ENCODE data around the gene SAMD4A.

The SAMD4A gene

GRCh38 chr14:54554401-54554800, 12.5 kb upstream of the SAMD4A start:
- TF ChIP-seq POLR2A (IDR thresholded peaks at IDR 0.05; ENCODE audit: low read depth, low read length): no peak
- FAIRE-seq: no peak
- DNase-seq (ENCODE audit: insufficient read length, low spot score): no peak

DNA sequence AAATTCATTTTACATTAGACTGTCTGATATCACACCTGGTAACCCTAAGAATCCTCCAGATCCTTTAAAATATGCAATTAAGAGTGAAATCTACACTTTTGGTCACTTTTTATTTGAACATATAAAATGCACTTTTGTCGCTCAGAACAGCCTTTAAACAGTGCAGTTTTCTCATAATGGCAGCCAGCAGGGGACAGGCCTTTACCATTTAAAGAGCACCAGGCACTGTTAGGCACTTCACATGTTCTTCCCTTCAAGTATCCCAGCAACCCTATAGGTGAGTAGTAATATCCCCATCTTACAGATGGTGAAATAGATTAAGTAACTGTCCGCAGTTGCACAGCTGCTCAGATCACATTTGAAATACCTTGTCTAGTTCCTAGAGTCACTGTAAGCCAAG, 11.3 kb upstream of the SAMD4A start:
- DNase-seq (ENCODE audit: insufficient read length, low spot score) (no peak), FAIRE-seq (no peak)
- no peak for TF ChIP-seq POLR2A (IDR thresholded peaks at IDR 0.05; ENCODE audit: low read depth, low read length)

DNA sequence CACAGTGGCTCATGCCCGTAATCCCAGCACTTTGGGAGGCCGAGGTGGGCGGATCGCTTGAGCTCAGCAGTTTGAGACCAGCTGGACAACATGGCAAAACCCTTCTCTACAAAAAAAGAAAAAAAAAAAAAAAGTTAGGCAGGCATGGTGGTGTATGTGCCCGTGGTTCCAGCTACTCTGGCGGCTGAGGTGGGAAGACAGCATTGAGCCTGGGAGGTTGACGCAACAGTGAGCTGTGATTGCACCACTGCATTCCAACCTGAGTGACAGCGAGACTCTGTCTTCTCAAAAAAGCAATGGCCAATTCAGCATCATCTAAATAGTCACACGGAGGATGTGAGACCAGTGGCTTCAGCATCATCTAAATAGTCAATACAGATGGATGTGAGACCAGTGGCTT, 10.4 kb upstream of the SAMD4A start:
- no peak for DNase-seq (ENCODE audit: insufficient read length, low spot score)
- TF ChIP-seq POLR2A (IDR thresholded peaks at IDR 0.05; ENCODE audit: low read depth, low read length): no peak
- no peak for FAIRE-seq

DNA sequence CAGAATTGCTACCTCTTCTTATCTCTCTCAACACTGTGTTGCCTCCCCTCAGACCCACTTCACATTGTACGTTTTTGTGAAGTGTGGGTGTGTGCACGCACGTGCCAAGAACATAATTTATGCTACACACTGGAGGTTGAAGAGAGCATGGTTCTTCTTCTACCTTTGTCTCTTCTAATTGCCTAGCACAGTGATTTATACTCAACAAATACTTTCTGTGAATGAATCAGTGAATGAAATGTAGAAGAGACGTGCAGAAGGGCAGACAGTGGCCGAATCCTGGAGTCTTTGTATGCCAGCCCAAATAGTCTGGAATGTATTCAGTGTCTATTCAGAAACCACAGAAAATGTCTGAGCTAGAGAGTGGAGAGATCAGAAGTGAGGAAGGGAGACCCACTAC, 4.6 kb upstream of the SAMD4A start:
- no peak for TF ChIP-seq POLR2A (IDR thresholded peaks at IDR 0.05; ENCODE audit: low read depth, low read length)
- DNase-seq (ENCODE audit: insufficient read length, low spot score) (no peak), FAIRE-seq (peak; percentile 20)

DNA sequence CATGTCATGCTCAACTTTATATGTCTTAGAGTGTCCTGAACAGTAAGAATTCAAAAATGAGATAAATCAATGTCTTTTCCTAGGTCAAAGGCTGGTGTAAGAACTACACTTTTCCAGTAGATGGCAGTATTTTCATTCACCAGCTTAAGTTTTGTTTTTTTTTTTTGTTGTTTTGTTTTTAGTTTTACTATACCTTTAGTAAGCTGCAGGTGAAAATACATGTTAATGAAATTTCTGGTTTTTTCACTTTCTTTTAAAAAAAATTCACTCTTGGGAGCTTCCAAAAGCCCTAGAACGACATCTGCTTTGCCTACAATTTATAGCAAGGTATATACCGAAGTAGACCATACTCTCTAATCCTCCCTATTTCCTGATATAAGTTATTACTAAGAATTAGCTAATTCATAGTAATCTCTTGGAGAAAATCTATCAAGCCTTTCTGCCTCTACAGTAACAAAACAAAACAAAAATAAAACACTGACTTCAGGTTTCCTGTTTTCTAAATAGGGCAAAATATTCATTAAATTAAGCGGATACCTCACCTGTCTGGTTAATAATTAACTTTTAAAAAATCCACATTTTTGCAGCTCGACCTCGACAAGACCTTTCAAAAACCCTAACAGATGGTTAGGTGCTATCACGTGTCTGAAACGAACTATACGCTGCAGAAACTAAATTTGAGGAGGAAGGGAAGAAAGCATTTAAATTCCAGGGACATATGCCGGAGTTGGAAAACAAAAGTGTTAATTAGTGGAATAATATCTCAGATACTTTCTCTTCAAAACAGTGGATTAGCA, 2.7 kb upstream of the SAMD4A start:
- no peak for TF ChIP-seq POLR2A (IDR thresholded peaks at IDR 0.05; ENCODE audit: low read depth, low read length)
- no peak for DNase-seq (ENCODE audit: insufficient read length, low spot score)
- FAIRE-seq: no peak

DNA sequence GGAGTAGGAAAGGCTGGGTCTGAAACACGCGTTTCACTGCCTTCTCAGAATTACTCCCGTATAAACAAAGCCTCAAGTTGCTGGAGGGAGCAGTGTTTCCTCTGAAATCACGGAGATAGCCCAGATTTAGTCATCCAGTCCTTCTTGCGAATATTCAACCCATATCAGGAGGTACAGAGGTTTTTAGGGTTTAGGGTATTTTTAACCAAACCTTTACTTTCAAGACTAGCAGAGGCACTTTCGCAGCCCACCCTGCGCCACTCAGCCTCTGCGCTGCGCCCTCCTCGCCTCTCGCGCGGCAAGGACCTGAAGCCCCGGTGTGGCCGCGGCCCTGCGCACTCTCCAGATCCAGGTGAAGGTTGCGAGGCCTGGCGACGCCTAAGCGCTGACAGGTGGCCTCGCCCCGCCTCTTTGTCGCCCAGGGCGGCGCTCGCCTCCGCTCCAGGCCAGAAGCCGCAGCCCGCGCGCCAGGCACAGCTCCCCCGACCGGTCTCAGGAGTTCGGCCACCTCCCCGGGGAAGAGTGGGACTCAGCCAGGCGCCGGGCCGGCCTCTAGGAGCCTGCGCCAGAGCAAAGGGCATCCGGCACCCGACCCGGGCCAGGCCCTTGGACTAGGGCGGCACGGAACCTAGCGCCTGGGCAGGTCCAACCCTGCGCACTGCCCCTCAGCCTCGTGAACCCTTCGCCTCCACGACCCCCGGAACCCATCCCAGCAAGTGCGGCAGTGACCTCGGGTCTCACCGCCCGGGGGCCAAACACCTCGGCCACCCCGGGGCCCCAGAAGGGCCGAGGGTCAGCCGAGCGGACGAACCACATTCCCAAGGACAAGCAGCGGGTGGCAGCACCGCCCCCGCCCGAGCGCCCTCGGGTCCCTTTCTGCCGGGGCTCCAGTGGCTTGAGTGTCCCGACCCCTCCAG, 1.8 kb upstream of the SAMD4A start:
- FAIRE-seq: peak; percentile 27
- no peak for DNase-seq (ENCODE audit: insufficient read length, low spot score)

GRCh38 chr14:54565785-54566409, 1.0 kb upstream of the SAMD4A start:
- FAIRE-seq: no peak
- DNase-seq (ENCODE audit: insufficient read length, low spot score): peak; percentile 63
- peak; percentile 57 for TF ChIP-seq POLR2A (IDR thresholded peaks at IDR 0.05; ENCODE audit: low read depth, low read length)

More for the DNA sequence above, 1.8 kb upstream of the SAMD4A start:
- 0 out of 2 replicates have a peak, but pooled peaks have one; percentile 12 for TF ChIP-seq POLR2A (IDR thresholded peaks at IDR 0.05; ENCODE audit: low read depth, low read length)

GRCh38 chr14:54567224-54567638, 303 bp downstream of the SAMD4A start:
- no peak for TF ChIP-seq POLR2A (IDR thresholded peaks at IDR 0.05; ENCODE audit: low read depth, low read length)
- FAIRE-seq (no peak), DNase-seq (ENCODE audit: insufficient read length, low spot score) (no peak)

DNA sequence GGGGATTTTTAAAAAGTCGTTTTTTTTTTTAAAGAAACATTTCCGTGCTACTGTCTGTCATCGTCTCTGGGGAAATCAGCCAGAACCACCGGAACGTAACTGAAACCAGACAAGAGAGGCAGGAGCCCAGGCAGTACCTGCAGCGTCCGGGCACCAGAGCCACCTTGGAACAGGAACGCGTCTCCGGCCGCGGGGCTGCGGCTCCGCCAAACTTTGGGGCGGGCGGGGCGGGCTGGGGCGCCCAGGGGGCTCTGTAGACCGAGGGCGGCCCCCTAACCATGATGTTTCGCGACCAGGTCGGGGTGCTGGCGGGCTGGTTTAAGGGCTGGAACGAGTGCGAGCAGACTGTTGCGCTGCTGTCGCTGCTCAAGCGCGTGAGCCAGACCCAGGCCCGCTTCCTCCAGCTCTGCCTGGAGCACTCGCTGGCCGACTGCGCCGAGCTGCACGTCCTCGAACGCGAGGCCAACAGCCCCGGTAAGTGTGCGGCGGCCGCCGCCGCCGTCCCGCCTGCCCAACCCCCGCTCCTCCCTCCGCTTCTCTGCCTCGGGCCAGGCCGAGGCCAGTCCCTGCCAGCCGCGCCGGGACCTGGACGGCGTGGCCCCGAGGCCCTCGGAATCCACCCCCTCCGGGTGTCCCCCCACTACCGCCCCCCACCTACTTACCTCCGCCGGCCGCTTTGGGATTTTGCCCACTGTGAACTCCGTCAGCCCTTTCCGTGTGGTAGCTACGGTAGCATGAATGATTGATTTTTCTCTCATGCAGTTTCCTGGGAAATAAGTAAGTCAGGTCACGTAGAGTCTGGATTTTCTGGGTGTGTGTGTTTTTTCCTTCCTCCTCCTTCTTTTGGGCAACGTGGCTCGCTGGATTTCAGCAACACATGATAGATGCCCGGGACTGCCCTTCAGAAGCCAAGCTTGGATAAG, 972 bp downstream of the SAMD4A start:
- FAIRE-seq (no peak), DNase-seq (ENCODE audit: insufficient read length, low spot score) (no peak)
- TF ChIP-seq POLR2A (IDR thresholded peaks at IDR 0.05; ENCODE audit: low read depth, low read length): no peak

GRCh38 chr14:54568821-54569595, 2.1 kb downstream of the SAMD4A start:
- no peak for FAIRE-seq
- TF ChIP-seq POLR2A (IDR thresholded peaks at IDR 0.05; ENCODE audit: low read depth, low read length): no peak
- DNase-seq (ENCODE audit: insufficient read length, low spot score): no peak

- no peak for TF ChIP-seq POLR2A (IDR thresholded peaks at IDR 0.05; ENCODE audit: low read depth, low read length)
- FAIRE-seq: no peak
- no peak for DNase-seq (ENCODE audit: insufficient read length, low spot score)
These were observed 3.1 kb downstream of the SAMD4A start for GRCh38 chr14:54570047-54570446.

DNA sequence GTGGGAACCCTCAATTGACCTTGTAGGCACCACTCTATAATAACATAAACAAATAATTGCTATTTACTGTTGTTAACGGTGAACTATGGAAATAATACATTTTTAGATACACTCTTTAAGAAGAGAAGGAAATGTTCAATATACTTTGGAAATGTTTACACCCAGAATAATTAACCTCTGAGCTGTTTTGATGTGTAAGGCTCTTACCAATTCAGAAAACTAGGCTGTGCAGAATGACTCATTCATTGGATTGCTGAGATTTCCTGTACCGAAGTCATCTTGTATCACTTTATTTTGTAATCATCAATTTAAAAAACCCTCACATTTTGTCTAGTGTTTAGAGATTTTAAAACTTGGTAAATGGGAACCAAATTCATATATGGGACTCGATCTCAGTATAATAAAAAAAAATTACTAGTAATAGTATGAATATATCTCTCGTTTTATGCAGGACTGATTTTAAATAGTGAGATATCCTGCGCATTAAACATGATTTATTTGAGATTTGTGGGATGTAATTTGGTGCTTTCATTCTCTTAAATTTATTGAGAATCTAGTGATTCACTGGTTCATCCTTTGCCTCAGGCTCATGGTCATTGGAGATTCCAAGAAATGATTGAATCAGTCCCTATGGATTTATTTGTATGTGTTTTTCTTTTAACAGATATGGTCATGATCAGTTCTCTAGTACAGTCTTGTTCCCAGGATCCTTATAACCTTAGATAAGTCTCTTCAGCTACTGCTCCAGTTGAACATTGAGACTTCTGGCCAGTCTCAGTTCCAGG, 3.9 kb downstream of the SAMD4A start:
- peak; percentile 50 for FAIRE-seq
- TF ChIP-seq POLR2A (IDR thresholded peaks at IDR 0.05; ENCODE audit: low read depth, low read length): no peak

More for the DNA sequence above, 3.9 kb downstream of the SAMD4A start:
- no peak for DNase-seq (ENCODE audit: insufficient read length, low spot score)

Data from H54 (cell line).